NCI-H82 treated with DMSO at 0.1 percent for 48 hours (cell line): ENCODE measurements around the gene CDKN2A.

Source experiments
- DNase-seq: peaks from one replicate; lab custom pipeline; 2025; ENCODE audit not compliant: unreplicated experiment; lab: John Stamatoyannopoulos, UW

The CDKN2A gene

DNA sequence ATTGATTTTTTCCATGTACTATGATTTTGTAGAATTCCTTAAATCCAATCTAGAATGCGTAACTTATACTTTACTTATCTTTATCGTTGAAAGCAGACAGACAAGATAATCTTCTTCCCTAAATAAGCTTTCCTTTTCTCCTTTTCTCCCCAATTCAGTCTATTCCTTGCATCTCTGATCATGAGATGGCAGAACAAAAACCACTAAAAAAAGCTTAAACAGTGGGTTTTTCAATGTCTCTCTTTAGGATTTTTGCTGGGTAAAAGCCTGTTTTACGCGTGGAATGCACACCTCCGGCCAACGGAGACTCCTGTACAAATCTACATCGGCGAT, 14.2 kb upstream of the CDKN2A start:
- no peak for DNase-seq

DNA sequence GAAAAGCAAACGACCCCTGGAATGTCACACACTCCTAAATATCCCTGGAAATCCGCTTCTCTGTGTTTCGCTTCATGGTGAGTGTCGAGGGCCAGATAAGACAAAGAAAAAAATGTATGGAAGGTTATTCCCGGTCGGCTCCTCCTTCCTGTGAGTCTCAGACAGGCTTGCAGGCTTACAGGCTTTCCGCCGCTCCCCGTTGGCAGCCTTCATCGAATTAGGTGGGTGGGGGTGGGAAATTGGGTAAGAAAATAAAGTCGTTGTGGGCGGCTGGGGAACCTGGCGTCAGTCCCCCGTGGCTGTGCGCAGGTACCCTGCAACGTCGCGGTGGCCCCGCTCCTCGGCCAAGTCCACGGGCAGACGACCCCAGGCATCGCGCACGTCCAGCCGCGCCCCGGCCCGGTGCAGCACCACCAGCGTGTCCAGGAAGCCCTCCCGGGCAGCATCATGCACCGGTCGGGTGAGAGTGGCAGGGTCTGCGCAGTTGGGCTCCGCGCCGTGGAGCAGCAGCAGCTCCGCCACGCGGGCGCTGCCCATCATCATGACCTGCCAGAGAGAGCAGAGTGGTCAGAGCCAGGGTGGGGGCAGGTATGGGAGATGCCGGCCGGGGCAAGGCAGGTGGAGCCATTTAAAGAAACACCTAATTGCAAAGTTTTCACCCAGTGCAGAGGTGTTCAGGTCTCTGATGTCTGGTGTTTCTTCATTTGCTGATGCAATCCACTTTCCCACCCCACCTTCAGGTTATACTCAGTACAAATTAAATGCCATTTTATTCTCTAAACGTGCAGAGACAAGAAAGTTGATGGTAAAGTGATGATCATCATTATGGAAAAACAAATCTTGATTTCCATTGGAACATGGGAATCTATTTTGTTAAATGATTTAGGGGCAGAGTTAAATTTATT, 11.8 kb upstream of the CDKN2A start:
- DNase-seq = no peak

DNA sequence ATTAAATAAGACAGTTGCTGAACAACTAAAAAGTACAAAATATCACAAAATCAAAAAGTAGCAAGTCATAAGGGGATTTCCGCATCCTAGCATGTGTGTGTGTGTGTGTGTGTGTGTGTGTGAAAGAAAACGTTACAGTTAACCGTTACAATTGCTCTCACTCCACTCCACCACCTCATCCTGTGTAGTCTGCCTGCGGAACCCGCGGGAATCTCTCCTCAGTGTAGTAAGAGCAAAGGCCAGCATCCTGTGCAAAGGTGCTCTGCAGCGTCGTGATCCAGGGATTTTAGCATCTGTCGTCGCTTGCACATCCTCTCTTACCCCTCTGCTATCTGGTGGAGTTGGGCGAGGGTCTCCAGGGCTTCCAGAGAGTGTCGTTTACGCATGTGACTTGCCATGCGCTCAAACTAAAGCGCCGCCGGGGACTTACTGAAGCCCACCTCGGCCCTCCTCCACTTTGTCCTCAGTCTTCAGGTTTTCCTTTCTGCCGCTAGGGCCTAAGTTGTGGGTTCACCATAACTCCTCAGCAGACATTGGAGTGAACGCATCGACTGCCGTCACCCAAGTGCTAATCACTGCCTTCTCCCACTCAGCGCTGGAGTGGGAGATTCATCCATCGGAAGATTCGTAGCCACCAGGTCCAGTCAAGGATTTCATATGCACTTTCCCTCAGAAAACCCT, 11.0 kb upstream of the CDKN2A start:
- peak; percentile 50 for DNase-seq

DNA sequence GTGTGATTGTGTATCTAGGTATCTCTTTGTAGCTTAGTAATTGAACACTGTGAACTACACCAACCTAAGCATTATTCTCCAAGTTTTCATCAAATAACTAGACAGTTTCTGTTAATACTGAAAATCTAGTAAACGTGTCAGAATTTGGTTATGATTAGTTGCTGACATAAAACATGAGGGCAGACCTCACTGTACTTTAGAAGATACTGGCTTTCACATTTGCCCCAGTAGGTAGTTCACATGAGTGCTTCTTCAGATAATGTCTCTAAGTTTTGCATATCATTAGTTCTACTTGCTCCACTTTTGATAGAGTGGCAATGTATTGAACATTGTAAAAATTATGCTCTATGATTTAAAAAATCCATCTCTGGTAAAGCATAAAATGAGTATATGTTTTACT, 7.8 kb upstream of the CDKN2A start:
- no peak for DNase-seq

DNA sequence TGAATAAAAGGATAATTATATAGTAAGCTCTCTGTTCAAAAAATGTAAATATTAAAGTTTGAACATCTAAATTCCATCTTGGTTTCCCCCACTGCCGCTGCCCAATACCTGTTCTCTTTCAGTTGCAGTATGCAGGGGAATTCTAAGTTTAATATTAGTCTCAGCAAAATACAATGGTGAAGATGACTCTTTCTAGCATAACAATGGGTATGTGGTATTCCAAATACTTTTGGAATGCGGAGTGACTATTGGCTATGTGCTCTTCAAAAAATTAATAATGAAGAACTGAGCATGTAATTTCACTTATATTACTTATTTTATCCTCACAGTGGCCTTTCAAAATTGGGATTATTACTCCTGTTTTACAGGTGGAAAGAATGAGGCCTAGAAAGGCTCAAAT, 3.8 kb upstream of the CDKN2A start:
- DNase-seq = no peak

DNA sequence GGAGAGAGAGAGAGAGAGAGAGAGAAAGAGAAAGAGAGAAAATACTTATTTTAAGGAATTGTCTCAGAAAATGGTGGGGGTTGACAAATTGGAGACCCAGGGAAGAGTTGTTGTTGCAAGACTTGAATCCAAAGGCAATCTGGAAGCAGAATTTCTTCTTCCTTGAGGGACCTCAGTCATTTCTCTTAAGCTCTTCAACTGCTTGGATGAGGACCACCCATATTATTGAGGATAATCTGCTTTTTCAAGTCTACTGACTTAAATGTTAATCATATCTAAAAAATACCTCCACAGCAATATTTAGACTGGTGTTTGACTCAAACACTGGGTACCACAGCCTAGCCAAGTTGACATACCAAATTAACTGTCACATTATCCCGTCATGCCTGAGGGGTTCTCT, 3.3 kb upstream of the CDKN2A start:
- DNase-seq = no peak

DNA sequence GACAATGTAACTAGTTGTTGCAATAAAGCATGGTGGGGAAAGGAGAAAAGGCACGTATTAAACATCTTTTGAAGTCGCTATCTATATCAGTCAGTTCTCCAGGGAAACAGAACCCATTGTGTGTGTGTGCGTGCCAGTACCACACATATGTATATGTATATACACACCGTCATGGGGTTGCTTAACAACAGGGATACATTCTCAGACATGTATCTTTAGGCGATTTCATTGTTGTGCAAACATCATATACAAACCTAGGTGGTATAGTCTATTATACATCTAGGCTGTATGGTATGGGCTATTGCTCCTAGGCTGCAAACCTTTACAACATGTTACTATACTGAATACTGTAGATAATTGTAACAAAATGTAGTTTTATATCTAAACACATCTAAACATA, 2.7 kb upstream of the CDKN2A start:
- DNase-seq = no peak

DNA sequence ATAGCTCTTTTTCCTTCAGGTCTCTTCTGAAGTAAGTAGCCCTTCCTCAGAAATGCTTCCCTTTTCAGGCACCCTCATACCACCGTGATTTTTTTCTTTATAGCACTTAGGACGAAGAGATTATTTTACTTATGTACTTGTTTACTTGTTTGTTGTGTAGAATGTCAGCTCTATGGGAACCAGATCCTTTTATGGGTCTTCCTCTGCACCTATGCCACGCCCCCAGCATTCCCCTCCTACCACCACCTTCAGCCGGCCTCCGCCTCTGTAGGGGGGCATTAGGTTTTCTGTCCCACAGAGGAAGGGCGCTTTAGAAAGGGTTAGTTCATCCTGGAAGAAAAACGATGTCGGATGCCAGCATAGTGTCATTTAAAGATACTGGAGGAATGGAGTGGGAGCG, 2.2 kb upstream of the CDKN2A start:
- peak; percentile 17 for DNase-seq

DNA sequence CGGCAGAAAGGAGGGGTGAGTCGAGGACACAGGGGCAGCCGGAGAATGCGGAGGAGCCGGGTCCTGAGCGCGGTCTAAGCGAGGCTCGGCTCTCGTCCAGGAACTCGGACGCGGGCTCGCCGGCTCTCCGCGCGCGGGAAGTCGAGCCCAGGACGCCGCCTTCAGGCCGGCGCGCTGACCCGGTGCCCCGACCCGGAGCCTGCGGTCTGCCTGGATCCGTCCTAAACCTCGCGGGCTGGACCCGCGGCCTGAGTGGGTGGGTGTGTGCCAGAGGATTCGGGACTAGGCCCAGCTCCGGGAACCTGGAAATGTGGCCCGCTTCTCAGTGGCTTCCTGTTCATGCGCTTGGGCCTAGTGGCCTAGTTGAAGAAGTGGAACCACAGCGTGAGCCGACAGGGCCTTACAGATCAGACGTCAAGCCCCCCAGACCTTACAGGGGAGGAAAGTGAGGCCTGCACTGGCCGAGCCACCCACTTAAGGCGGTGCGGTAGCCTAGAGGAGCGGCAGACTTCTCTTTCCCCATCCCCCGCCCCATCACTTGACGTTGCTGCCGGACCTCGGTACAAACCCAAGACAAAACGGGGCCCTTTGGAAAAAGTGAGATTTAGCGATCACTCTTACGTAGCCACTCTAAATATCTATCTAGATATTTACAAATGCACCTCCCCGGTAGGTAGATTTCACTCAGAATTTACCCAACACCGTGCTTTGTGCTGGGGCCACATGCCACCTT, 1.6 kb upstream of the CDKN2A start:
- DNase-seq = no peak

DNA sequence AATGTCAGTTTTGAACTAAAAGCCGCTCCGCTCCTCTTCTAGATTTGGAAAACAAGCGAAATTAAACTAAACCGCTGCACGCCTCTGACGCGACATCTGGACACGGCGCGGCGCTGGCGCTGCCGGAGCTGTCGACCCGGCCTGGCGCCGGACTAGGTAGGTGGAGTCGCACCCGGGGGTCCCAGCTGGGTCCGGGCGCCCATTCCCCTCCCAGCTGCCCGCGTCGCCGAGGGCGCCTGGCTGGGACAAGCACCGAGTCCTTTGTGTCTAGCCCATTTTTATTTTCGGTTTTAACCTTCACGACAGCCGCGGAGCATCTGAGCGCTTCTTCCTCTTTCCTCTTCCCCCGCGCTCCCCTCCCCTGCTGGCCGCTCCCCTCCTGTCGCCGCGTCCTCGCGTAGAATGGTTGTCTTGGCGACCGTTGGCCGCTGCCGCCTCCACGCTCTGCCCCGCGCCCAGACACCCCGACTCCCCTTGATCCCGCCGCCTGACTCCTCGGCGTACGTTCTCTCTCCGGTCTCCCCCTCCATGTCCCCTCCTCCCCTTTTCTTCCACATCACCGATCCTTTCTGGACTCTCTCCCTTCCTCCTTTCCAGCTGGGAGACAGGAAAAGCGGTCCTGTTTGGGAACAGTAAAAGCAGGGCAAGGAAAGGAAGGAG, 944 bp upstream of the CDKN2A start:
- peak; percentile 28 for DNase-seq

DNA sequence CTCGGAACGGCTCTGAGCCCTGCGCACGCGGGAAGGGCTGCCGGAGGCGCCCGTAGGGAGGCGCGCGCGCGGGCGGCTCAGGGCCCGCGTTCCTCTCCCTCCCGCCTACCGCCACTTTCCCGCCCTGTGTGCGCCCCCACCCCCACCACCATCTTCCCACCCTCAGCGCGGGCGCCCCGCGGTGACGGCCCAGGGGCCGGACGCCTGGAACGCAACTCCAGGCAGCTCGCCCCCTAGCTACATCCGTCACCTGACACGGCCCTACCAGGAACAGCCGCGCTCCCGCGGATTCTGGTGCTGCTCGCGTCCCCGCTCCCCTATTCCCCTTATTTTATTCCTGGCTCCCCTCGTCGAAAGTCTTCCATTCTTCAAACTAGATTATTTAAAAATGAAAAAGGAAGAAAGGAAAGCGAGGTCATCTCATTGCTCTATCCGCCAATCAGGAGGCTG, 389 bp upstream of the CDKN2A start, which contains the start of gene CDKN2B-AS1:
TSS of gene CDKN2B-AS1 (plus strand) at position 236 of the 450 bp plus-strand sequence.
- DNase-seq = peak; percentile 55

DNA sequence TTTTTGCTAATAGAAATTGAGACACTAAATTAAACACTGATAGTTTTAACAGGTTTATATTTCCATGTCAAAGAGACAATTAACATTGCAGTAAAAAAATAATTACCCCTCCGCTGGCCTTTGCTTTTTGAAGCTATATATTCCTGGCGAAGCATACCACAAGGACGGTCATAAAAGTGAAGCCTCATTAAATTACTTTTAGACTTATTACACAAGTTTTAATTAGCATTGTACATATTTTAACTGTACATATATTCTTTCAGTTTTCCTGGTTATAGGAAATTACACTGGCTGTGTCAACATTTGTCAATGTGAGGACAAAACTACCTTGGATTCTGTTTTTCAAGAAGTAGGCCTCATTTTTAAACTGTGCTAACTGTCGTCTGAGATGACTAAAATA, 1.2 kb downstream of the CDKN2A start:
- no peak for DNase-seq

DNA sequence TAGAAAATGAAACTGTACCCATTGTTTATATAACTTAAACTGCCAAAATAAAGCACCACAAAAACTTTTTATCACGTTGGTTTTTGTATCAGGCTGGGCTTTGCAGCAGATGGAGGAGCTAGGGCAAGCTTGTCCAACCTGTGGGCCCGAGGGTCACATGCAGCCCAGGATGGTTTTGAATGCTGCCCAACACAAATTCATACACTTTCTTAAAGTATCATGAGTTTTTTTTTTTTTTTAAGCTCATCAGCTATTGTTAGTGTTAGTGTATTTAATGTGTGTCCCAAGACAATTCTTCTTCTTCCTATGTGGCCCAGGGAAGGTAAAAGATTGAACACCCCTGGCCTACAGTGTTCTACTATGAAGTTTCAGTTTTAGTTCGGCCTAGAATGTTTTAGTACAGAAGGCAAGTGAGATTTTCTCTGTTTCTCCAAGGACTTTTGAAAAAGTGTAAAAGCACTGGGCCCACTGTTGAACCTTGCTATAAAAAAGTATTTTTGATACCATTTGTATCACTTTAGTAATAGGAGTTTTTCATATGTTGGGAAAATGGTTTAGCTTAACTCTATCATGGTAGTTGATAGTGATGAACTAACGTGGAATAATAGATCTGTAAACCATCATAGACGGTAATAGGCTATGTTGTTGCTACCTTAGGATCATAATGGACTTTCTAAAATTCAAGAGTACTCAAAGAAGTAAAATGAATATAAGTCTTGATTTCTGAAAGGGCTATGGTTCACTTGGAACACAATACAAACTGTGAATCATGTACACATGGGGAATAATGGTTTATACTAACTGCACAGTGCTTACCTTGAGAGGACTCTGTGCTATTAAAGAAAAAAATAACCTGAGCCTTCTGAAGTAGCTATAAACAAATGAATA, 2.9 kb downstream of the CDKN2A start:
- no peak for DNase-seq

DNA sequence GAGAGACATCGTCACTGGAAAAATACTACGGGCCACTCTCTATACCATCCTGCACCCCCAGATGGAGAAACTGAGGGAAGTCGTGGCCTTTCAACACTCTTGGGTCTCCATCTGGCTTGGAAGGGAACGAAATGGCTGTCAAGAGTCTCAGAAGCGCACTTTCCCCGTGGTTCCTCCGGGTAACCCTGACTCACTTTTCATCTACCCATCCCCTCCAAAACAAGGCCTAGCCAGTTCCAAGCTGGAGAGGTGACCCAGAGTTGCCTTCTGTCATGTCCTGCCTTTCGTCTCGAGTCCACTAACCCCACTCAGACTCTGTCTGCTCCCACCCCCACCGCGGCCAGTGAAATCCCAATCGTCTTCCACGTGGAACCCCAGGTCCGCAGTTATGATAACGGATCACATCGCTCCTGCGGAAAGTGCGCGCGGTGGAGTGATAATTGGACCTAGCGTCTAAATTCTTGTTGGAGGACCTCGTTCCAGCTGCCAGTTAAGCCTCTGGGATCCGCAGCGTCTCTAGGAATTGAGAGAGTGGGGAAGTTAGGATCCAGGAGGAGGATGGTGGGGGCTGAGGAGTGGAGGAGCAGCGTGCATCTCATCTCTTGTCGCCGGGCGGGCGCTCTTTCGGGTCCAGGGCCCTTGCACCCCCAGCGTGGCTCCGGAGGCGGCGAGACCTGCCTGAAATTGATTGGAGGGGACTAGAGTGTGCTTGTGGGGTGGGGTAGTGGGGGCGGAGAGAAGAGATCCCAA, 4.6 kb downstream of the CDKN2A start:
- no peak for DNase-seq

DNA sequence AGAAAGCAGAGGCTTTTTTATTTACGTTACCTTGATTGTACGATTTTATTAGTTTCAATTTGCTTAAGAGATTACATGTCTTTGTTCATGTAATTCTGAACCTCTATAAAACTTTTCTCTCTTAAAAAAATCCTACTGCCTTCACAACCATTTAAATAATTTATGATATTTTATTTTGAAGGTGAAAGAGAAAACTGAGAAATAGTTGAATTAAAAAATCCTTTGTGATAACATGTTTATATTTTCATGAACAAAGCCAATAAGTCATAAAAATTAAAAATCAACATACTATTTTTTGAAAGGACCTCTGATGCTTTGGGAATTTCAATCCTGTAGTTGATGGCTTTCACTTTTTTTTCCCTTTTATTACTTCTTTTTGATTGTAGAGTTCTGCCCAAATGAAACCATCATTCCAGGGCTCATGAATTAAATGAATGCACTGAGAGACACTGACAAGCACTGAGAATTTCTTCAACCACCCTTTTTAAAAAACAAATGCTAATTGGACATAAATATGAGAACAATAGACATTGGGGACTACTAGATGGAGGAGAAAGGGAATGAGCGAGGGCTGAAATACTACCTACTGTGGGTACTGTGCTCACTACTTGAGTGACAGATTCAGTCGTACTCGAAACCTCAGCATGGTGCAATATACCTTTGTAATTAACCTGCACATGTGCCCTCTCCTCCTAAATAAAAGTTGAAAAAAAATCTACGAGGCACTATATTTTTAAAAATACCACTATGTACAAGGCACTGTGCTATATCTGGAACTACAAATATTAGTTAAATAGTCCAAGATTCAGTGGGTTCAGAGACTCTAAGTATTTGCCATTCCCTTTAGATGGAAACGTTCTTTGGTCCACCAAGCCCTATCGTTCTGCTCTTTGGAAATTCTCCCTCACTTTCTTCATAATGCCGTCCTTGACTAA, 5.9 kb downstream of the CDKN2A start:
- no peak for DNase-seq

DNA sequence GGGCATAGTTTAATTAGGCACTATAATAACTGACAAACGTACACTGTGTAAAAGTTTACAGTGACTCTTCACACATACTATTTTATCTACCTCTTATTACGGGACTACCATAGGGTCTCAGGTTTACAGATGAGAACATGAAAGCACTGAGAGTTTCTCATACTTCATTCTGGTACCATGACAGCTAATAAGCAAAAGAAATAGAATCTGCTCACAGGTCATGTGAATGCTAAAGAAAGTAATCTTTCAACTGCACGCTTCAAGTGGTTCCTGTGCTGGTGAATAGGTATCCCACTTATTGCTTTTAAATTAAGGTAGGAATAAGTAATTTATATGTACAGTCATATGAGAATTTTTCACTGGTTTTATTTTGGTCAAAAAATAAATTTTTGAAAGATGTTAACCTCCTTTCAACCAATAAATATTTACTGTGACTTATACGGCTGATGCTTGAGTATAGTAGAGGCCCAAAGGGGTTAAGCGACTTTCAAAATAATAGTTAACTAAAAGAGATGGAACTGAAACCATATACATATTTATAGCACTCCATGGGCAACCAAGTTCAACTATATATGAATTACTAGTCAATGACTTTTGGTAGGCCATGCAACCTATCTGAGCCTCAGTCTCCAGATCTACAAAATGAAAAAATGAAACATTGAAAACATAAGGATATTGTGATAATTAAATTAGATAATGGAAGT, 8.1 kb downstream of the CDKN2A start:
- no peak for DNase-seq

DNA sequence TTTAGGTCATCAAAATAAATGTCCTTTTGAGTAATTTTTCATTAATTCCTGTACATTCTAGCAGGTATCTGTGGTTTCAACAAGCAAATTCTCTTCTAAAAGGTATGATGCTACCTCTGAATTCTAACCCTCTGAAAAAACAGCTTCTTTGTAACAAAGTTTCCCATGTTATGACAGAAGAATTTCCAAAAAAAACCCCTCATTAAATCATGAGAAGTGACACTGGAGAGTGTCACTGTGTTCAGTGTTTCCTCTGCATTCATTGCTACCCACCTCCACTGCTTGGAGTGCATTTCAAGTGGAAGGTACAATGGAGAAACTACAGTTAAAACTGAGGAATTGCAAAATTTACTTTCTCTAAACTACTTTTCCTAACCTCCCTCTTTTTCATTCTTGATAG, 10.1 kb downstream of the CDKN2A start:
- no peak for DNase-seq

DNA sequence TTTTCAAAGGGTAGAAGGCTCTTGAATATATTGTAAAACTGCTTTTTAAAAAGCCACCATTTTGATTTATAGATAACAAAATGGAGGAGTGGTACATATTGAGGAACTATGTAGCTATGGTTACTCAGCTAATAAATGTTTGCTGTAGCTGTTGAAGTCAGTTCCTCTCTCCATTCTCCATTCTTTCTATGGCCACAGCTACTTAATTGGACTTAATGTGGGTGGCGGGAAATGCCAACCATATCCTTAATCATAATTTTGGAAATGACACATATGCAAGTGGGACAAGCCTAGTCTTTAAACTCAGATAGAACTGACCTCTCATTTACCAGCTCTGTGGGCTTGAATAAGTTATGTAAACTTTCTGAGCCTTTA, 10.6 kb downstream of the CDKN2A start:
- no peak for DNase-seq
